ENCODE data around the gene RALGAPB.

DNA sequence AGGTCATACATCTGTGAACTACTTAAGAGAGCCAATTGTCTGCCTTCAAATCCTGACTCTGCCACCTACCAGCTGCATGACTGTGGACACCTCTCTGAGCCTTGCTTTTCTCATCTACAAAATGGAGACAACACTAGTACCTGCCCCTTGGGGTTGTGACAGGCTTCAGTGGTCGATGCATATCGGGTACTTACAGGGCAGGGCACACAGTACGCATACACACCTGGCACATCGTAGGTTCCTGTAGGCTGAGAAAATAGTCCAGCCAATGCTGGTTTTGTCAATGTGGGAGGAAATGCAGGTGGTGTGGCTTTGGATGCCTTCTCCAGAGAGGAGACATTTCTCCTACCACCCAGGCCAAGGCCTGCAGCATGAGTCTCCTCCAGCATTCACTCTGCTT, 110.7 kb downstream of the RALGAPB start:
- TF ChIP-seq, protein P1, sequence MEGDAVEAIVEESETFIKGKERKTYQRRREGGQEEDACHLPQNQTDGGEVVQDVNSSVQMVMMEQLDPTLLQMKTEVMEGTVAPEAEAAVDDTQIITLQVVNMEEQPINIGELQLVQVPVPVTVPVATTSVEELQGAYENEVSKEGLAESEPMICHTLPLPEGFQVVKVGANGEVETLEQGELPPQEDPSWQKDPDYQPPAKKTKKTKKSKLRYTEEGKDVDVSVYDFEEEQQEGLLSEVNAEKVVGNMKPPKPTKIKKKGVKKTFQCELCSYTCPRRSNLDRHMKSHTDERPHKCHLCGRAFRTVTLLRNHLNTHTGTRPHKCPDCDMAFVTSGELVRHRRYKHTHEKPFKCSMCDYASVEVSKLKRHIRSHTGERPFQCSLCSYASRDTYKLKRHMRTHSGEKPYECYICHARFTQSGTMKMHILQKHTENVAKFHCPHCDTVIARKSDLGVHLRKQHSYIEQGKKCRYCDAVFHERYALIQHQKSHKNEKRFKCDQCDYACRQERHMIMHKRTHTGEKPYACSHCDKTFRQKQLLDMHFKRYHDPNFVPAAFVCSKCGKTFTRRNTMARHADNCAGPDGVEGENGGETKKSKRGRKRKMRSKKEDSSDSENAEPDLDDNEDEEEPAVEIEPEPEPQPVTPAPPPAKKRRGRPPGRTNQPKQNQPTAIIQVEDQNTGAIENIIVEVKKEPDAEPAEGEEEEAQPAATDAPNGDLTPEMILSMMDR (conservative IDR thresholded peaks at IDR 0.05; ENCODE audit: low read depth in 2 of 2): no peak
- TF ChIP-seq, protein P2, sequence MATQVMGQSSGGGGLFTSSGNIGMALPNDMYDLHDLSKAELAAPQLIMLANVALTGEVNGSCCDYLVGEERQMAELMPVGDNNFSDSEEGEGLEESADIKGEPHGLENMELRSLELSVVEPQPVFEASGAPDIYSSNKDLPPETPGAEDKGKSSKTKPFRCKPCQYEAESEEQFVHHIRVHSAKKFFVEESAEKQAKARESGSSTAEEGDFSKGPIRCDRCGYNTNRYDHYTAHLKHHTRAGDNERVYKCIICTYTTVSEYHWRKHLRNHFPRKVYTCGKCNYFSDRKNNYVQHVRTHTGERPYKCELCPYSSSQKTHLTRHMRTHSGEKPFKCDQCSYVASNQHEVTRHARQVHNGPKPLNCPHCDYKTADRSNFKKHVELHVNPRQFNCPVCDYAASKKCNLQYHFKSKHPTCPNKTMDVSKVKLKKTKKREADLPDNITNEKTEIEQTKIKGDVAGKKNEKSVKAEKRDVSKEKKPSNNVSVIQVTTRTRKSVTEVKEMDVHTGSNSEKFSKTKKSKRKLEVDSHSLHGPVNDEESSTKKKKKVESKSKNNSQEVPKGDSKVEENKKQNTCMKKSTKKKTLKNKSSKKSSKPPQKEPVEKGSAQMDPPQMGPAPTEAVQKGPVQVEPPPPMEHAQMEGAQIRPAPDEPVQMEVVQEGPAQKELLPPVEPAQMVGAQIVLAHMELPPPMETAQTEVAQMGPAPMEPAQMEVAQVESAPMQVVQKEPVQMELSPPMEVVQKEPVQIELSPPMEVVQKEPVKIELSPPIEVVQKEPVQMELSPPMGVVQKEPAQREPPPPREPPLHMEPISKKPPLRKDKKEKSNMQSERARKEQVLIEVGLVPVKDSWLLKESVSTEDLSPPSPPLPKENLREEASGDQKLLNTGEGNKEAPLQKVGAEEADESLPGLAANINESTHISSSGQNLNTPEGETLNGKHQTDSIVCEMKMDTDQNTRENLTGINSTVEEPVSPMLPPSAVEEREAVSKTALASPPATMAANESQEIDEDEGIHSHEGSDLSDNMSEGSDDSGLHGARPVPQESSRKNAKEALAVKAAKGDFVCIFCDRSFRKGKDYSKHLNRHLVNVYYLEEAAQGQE (IDR thresholded peaks at IDR 0.05; ENCODE audit: unreplicated experiment): no peak
- TF ChIP-seq JUNB (IDR thresholded peaks at IDR 0.05; ENCODE audit: unreplicated experiment): no peak
- TF ChIP-seq STAT1 (IDR thresholded peaks at IDR 0.05; ENCODE audit: unreplicated experiment): no peak
- TF ChIP-seq CREB1 (CRISPR knock-in tag; IDR thresholded peaks at IDR 0.05; ENCODE audit: low read depth): no peak
- TF ChIP-seq POLR2AphosphoS5 (IDR thresholded peaks at IDR 0.05; ENCODE audit: low read depth): no peak
- TF ChIP-seq EZH2 (IDR thresholded peaks at IDR 0.05; ENCODE audit: low read depth, unreplicated experiment): no peak
- no peak for TF ChIP-seq EZH2phosphoT487 (IDR thresholded peaks at IDR 0.05; ENCODE audit: unreplicated experiment)
- no peak for TF ChIP-seq NANOG (IDR thresholded peaks at IDR 0.05; ENCODE audit: borderline replicate concordance)
- TF ChIP-seq ZNF114 (CRISPR knock-in tag; IDR thresholded peaks at IDR 0.05): no peak

All from GM23338 (cell line).